ENCODE measurements around the gene SPATA2L. TPM values are rescaled to one million over a fixed set of nuclear protein-coding genes. Genes with fewer than 3 reads are reported as not detected.

SPATA2L gene
- total and polyA plus RNA-seq, 2 of the 13 experiments (the other 11 are each of a cell fraction or from before 2014, with no cell fraction given) = 9.1 to 20.7 TPM

- TF ChIP-seq ZNF329 (CRISPR knock-in tag; IDR thresholded peaks at IDR 0.05; ENCODE audit: low read depth) (no peak), RFX1 (IDR thresholded peaks at IDR 0.05) (no peak), GMEB2 (CRISPR knock-in tag; IDR thresholded peaks at IDR 0.05; ENCODE audit: low read depth) (no peak), ZNF670 (CRISPR knock-in tag; IDR thresholded peaks at IDR 0.05; ENCODE audit: borderline replicate concordance) (peak; percentile 86; the same call in 1 of the 2 replicates), ZSCAN21 (CRISPR knock-in tag; IDR thresholded peaks at IDR 0.05; ENCODE audit: borderline replicate concordance) (peak; percentile 84), SUZ12 (IDR thresholded peaks at IDR 0.05; ENCODE audit: low read depth, low read length) (no peak), THYN1 (CRISPR knock-in tag; IDR thresholded peaks at IDR 0.05; ENCODE audit: borderline replicate concordance, low read depth) (no peak), ZNF280D (CRISPR knock-in tag; IDR thresholded peaks at IDR 0.05) (no peak), SP140L (CRISPR knock-in tag; IDR thresholded peaks at IDR 0.05; ENCODE audit: borderline replicate concordance) (no peak), KDM2A (CRISPR knock-in tag; IDR thresholded peaks at IDR 0.05; ENCODE audit: borderline replicate concordance, low read depth) (peak; percentile 72), CEBPG (CRISPR knock-in tag; IDR thresholded peaks at IDR 0.05) (no peak)
- TF ChIP-seq, protein P1, sequence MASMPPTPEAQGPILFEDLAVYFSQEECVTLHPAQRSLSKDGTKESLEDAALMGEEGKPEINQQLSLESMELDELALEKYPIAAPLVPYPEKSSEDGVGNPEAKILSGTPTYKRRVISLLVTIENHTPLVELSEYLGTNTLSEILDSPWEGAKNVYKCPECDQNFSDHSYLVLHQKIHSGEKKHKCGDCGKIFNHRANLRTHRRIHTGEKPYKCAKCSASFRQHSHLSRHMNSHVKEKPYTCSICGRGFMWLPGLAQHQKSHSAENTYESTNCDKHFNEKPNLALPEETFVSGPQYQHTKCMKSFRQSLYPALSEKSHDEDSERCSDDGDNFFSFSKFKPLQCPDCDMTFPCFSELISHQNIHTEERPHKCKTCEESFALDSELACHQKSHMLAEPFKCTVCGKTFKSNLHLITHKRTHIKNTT (CRISPR knock-in tag; IDR thresholded peaks at IDR 0.05) = no peak
- TF ChIP-seq, protein P2, sequence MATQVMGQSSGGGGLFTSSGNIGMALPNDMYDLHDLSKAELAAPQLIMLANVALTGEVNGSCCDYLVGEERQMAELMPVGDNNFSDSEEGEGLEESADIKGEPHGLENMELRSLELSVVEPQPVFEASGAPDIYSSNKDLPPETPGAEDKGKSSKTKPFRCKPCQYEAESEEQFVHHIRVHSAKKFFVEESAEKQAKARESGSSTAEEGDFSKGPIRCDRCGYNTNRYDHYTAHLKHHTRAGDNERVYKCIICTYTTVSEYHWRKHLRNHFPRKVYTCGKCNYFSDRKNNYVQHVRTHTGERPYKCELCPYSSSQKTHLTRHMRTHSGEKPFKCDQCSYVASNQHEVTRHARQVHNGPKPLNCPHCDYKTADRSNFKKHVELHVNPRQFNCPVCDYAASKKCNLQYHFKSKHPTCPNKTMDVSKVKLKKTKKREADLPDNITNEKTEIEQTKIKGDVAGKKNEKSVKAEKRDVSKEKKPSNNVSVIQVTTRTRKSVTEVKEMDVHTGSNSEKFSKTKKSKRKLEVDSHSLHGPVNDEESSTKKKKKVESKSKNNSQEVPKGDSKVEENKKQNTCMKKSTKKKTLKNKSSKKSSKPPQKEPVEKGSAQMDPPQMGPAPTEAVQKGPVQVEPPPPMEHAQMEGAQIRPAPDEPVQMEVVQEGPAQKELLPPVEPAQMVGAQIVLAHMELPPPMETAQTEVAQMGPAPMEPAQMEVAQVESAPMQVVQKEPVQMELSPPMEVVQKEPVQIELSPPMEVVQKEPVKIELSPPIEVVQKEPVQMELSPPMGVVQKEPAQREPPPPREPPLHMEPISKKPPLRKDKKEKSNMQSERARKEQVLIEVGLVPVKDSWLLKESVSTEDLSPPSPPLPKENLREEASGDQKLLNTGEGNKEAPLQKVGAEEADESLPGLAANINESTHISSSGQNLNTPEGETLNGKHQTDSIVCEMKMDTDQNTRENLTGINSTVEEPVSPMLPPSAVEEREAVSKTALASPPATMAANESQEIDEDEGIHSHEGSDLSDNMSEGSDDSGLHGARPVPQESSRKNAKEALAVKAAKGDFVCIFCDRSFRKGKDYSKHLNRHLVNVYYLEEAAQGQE (IDR thresholded peaks at IDR 0.05; ENCODE audit: borderline replicate concordance in 1 of 2, low read depth in 1 of 2, low read length in 2 of 2) = no peak
- TF ChIP-seq, protein P3, sequence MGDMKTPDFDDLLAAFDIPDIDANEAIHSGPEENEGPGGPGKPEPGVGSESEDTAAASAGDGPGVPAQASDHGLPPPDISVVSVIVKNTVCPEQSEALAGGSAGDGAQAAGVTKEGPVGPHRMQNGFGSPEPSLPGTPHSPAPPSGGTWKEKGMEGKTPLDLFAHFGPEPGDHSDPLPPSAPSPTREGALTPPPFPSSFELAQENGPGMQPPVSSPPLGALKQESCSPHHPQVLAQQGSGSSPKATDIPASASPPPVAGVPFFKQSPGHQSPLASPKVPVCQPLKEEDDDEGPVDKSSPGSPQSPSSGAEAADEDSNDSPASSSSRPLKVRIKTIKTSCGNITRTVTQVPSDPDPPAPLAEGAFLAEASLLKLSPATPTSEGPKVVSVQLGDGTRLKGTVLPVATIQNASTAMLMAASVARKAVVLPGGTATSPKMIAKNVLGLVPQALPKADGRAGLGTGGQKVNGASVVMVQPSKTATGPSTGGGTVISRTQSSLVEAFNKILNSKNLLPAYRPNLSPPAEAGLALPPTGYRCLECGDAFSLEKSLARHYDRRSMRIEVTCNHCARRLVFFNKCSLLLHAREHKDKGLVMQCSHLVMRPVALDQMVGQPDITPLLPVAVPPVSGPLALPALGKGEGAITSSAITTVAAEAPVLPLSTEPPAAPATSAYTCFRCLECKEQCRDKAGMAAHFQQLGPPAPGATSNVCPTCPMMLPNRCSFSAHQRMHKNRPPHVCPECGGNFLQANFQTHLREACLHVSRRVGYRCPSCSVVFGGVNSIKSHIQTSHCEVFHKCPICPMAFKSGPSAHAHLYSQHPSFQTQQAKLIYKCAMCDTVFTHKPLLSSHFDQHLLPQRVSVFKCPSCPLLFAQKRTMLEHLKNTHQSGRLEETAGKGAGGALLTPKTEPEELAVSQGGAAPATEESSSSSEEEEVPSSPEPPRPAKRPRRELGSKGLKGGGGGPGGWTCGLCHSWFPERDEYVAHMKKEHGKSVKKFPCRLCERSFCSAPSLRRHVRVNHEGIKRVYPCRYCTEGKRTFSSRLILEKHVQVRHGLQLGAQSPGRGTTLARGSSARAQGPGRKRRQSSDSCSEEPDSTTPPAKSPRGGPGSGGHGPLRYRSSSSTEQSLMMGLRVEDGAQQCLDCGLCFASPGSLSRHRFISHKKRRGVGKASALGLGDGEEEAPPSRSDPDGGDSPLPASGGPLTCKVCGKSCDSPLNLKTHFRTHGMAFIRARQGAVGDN (CRISPR knock-in tag; IDR thresholded peaks at IDR 0.05) = peak; percentile 86
Observed at GRCh38 chr16:89700649-89701424, 668 bp downstream of the SPATA2L start (continued).
